Measurements from ENCODE around the gene C1QTNF12.
"Not testable (repeated sequence)": the region's sequence is repeated elsewhere in the genome, so short reads cannot be mapped to it uniquely, and the experiment has no call there.

Gene C1QTNF12

GRCh38 chr1:1199141-1199960 is 47.2 kb downstream of the C1QTNF12 start:
- no peak for DNase-seq (ENCODE audit: low read depth)

- no peak for DNase-seq (ENCODE audit: low read depth)
Observed at GRCh38 chr1:1198423-1199140, 47.9 kb downstream of the C1QTNF12 start.

GRCh38 chr1:1197551-1198422 is 48.7 kb downstream of the C1QTNF12 start:
- no peak for DNase-seq (ENCODE audit: low read depth)

GRCh38 chr1:1197188-1197500 is 49.4 kb downstream of the C1QTNF12 start:
- DNase-seq (ENCODE audit: low read depth), result no peak

GRCh38 chr1:1196431-1197187 is 49.9 kb downstream of the C1QTNF12 start:
- no peak for DNase-seq (ENCODE audit: low read depth)

- not testable (repeated sequence) for DNase-seq (ENCODE audit: low read depth)
Observed at GRCh38 chr1:1195726-1196125, 50.8 kb downstream of the C1QTNF12 start.

GRCh38 chr1:1194723-1195122 is 51.8 kb downstream of the C1QTNF12 start:
- DNase-seq (ENCODE audit: low read depth), result no peak

Data from T-helper 22 cell (primary cell).